T-cell (primary cell): Measurements from ENCODE around the gene LIPH. TPM values are rescaled to one million over a fixed set of nuclear protein-coding genes. Genes with fewer than 3 reads are reported as not detected.

Source experiments
- ATAC-seq, 4 experiments: fragments of 200-7000 bp in 3 of 4; fragments of 150-1000 bp in 1 of 4; cut with Tn5 transposase; replicated peaks in 1 of 4; 1 replicate in 3 of 4; 2 replicates in 1 of 4; pipeline ENCODE4 v1.10.0; 2021; ENCODE audit warnings: moderate library complexity in 3 of 4, mild to moderate bottlenecking in 2 of 4, moderate number of reproducible peaks in 1 of 4
- CTCF ChIA-PET, 2 donors: fragments of 300-600 bp; sonication (Branson Sonifier 250); formaldehyde crosslinking; loops; one replicate each; lab custom pipeline; 2022; ENCODE audit warnings: antibody characterized with exemption in 2 of 2; lab: Charles Lee
- POLR2A ChIA-PET, 2 donors: fragments of 300-600 bp; sonication (Branson Sonifier 250); formaldehyde crosslinking; loops; one replicate each; lab custom pipeline; 2022; ENCODE audit warnings: antibody characterized with exemption in 2 of 2; lab: Charles Lee
- DNase-seq, 35 experiments: peaks; one replicate each; pipeline versions ENCODE4 v3.0.0 to v3.0.0-alpha.2; 2013 to 2023
- H3K27ac ChIP-seq: one replicate; pipeline ENCODE4 v1.5.1; 2013; ENCODE audit warnings: low read length
- H3K27me3 ChIP-seq, 2 experiments: replicated peaks in 1 of 2; 1 replicate in 1 of 2; 2 replicates in 1 of 2; pipeline versions ENCODE4 v1.6.1 to v1.7.0; 2013; ENCODE audit warnings: low read length in 1 of 2, mixed read lengths in 1 of 2; ENCODE audit not compliant: control insufficient read depth in 2 of 2, insufficient read depth in 2 of 2; ENCODE audit errors: extremely low read depth in 1 of 2
- H3K36me3 ChIP-seq, 2 donors: 1 replicate in 1 of 2; 2 replicates in 1 of 2; pipeline versions ENCODE4 v1.6.1 to v1.7.0; 2013; ENCODE audit warnings: low read length in 1 of 2; ENCODE audit not compliant: control insufficient read depth in 2 of 2, insufficient read depth in 1 of 2; ENCODE audit errors: extremely low read depth in 1 of 2
- H3K4me1 ChIP-seq, 2 experiments: 1 replicate in 1 of 2; 2 replicates in 1 of 2; pipeline versions ENCODE4 v1.6.1 to v1.7.0; 2013; ENCODE audit warnings: low read length in 2 of 2, mixed read lengths in 1 of 2; ENCODE audit not compliant: insufficient read depth in 2 of 2, control insufficient read depth in 1 of 2; ENCODE audit errors: extremely low read depth in 1 of 2
- H3K4me3 ChIP-seq, 2 donors: 1 replicate in 1 of 2; 2 replicates in 1 of 2; pipeline versions ENCODE4 v1.5.1 to v1.7.0; 2013; ENCODE audit warnings: mild to moderate bottlenecking in 2 of 2, low read length in 1 of 2, moderate library complexity in 1 of 2; ENCODE audit not compliant: control insufficient read depth in 1 of 2; ENCODE audit errors: extremely low read depth in 1 of 2
- H3K9me3 ChIP-seq: 2 replicates; pipeline ENCODE4 v1.7.0; 2013
- H3K27ac Mint-ChIP-seq, 2 donors: one replicate each; pipeline ENCODE4 v1.8.0; 2020 to 2021; ENCODE audit warnings: mild to moderate bottlenecking in 2 of 2, mixed read lengths in 2 of 2
- H3K27me3 Mint-ChIP-seq, 2 donors: one replicate each; pipeline ENCODE4 v1.8.0; 2021 to 2022; ENCODE audit warnings: mixed read lengths in 2 of 2
- H3K36me3 Mint-ChIP-seq: one replicate; pipeline ENCODE4 v1.8.0; 2021; ENCODE audit warnings: mixed read lengths
- H3K4me1 Mint-ChIP-seq, 3 donors: one replicate each; pipeline ENCODE4 v1.8.0; 2020 to 2022; ENCODE audit warnings: mixed read lengths in 3 of 3, mild to moderate bottlenecking in 1 of 3
- H3K4me3 Mint-ChIP-seq, 3 donors: one replicate each; pipeline ENCODE4 v1.8.0; 2020 to 2022; ENCODE audit warnings: mild to moderate bottlenecking in 3 of 3, mixed read lengths in 3 of 3, moderate library complexity in 3 of 3
- H3K9me3 Mint-ChIP-seq, 3 donors: one replicate each; pipeline ENCODE4 v1.8.0; 2020 to 2022; ENCODE audit warnings: mixed read lengths in 3 of 3
- WGBS: methylation state at CpG from one replicate; pipeline ENCODE4 v1.1.5; 2013; ENCODE audit warnings: missing lambda C conversion rate; ENCODE audit not compliant: insufficient coverage; 5-methylcytosine and 5-hydroxymethylcytosine counted together
- total RNA-seq, 35 experiments: library from RNA in 6 of 35; stranded (reverse) in 6 of 35; fragments of 120-200 nt in 1 of 35; gene quantifications; one replicate each; pipeline versions ENCODE4 v1.2.1 to v1.2.4 and lab custom pipeline; 2013 to 2026

Gene LIPH
- total RNA-seq, 5 donors from 2014 or later (not counting 1 experiment from before 2014, with no cell fraction given): 0.63 TPM; not detected in 4

- no peaks in the 10 kb centered on the region for H3K27me3 ChIP-seq
- Mint-ChIP-seq H3K4me1 (no peaks in the 10 kb centered on the region), H3K4me3 (no peak overlapping the region), H3K36me3 (peaks cover 15% of the 10 kb centered on the region), H3K27me3 (no peaks in the 10 kb centered on the region), H3K9me3 (no peaks in the 10 kb centered on the region), H3K27ac (no peak overlapping the region)
- DNase-seq (no peak), ATAC-seq (no peak)
- ChIA-PET POLR2A (no interaction called here), CTCF (no interaction called here)
- 97% methylated on average over 3 of the region's 9 CpGs for WGBS
- no peaks in the 10 kb centered on the region for H3K36me3 ChIP-seq
- H3K4me1 ChIP-seq: no peaks in the 10 kb centered on the region
- no peaks in the 10 kb centered on the region for H3K9me3 ChIP-seq
- H3K4me3 ChIP-seq: no peak overlapping the region
- H3K27ac ChIP-seq: no peak overlapping the region
Observed at GRCh38 chr3:185465471-185465870, 86.9 kb downstream of the LIPH start.

- H3K9me3 Mint-ChIP-seq: no peaks in the 10 kb centered on the region
- no peaks in the 10 kb centered on the region for H3K27me3 Mint-ChIP-seq
- H3K27ac ChIP-seq: no peak overlapping the region
- ChIA-PET POLR2A (no interaction called here), CTCF (no interaction called here)
- 80% methylated on average over 1 of the region's 6 CpGs for WGBS
- no peaks in the 10 kb centered on the region for H3K4me1 Mint-ChIP-seq
- H3K27me3 ChIP-seq: no peaks in the 10 kb centered on the region
- no peak overlapping the region for H3K4me3 ChIP-seq
- DNase-seq: no peak
- ATAC-seq: no peak
- no peaks in the 10 kb centered on the region for H3K9me3 ChIP-seq
- no peaks in the 10 kb centered on the region for H3K4me1 ChIP-seq
- no peaks in the 10 kb centered on the region for H3K36me3 ChIP-seq
- H3K36me3 Mint-ChIP-seq: peaks cover 9% of the 10 kb centered on the region
- H3K4me3 Mint-ChIP-seq: no peak overlapping the region
- H3K27ac Mint-ChIP-seq: no peak overlapping the region
Observed at GRCh38 chr3:185460719-185461350, 91.6 kb downstream of the LIPH start.

- peaks cover 5% of the 10 kb centered on the region for H3K36me3 Mint-ChIP-seq
- H3K27ac ChIP-seq: no peak overlapping the region
Observed at GRCh38 chr3:185460309-185460708, 92.1 kb downstream of the LIPH start.

GRCh38 chr3:185457376-185457775, 95.0 kb downstream of the LIPH start:
- ATAC-seq (no peak), DNase-seq (no peak)
- no peaks in the 10 kb centered on the region for H3K9me3 ChIP-seq
- H3K27me3 Mint-ChIP-seq: no peaks in the 10 kb centered on the region
- WGBS: no CpG with 5 or more reads among the region's 2 CpGs
- no peaks in the 10 kb centered on the region for H3K4me1 Mint-ChIP-seq
- H3K4me3 Mint-ChIP-seq: no peak overlapping the region
- no peak overlapping the region for H3K27ac ChIP-seq
- H3K27ac Mint-ChIP-seq: no peak overlapping the region
- H3K27me3 ChIP-seq: no peaks in the 10 kb centered on the region
- no peaks in the 10 kb centered on the region for H3K36me3 ChIP-seq
- POLR2A ChIA-PET: interaction anchor here in 1 of 2 donors (0.6 kb wide), 1 partner anchor 71 kb away, joined by 4 read pairs; no protein-coding TSS in a partner anchor
- H3K4me3 ChIP-seq: no peak overlapping the region
- H3K4me1 ChIP-seq: no peaks in the 10 kb centered on the region
- H3K36me3 Mint-ChIP-seq: no peaks in the 10 kb centered on the region
- no peaks in the 10 kb centered on the region for H3K9me3 Mint-ChIP-seq
- CTCF ChIA-PET: interaction anchor here in 1 of 2 donors (0.6 kb wide), 2 partner anchors 20 to 53 kb away, joined by 3 read pairs; no protein-coding TSS in a partner anchor

More at GRCh38 chr3:185460309-185460708, 92.1 kb downstream of the LIPH start:
- H3K27me3 ChIP-seq: no peaks in the 10 kb centered on the region
- H3K36me3 ChIP-seq: no peaks in the 10 kb centered on the region
- no peaks in the 10 kb centered on the region for H3K4me1 ChIP-seq
- ChIA-PET CTCF (no interaction called here), POLR2A (no interaction called here)
- H3K4me3 Mint-ChIP-seq: no peak overlapping the region
- H3K9me3 Mint-ChIP-seq: no peaks in the 10 kb centered on the region
- H3K9me3 ChIP-seq: no peaks in the 10 kb centered on the region
- 33% methylated on average over 1 of the region's 5 CpGs for WGBS
- no peak overlapping the region for H3K4me3 ChIP-seq
- ATAC-seq (no peak), DNase-seq (no peak)
- no peaks in the 10 kb centered on the region for H3K27me3 Mint-ChIP-seq
- H3K27ac Mint-ChIP-seq: no peak overlapping the region
- H3K4me1 Mint-ChIP-seq: no peaks in the 10 kb centered on the region

Other genes with a start within 250 kb of the LIPH start
- gene MAP3K13, start 189.5 kb downstream of the LIPH start, total RNA-seq: 1 to 10 TPM; 6.4 to 9.2 (median 7.7) TPM
- gene TMEM41A, start 53.6 kb downstream of the LIPH start, total RNA-seq: 10 to 100 TPM; 20.1 to 25.5 (median 22.2) TPM
- 10 to 100 TPM; 33.1 to 56.1 (median 41.9) TPM for gene SENP2, start 33.7 kb upstream of the LIPH start, total RNA-seq